Activated effector memory CD4-positive, alpha-beta T cell treated with Interleukin-2 at 50 U/mL for 16 hours (primary cell): ENCODE results near the gene TBC1D21.

Experiments used
- DNase-seq: peaks from one replicate; pipeline ENCODE4 v3.0.0-alpha.2; 2020

The TBC1D21 gene

GRCh38 chr15:73862276-73862675 lies 11.1 kb upstream of the TBC1D21 start:
- DNase-seq = no peak

GRCh38 chr15:73865379-73865778 lies 8.0 kb upstream of the TBC1D21 start:
- no peak for DNase-seq

- no peak for DNase-seq
Measured at GRCh38 chr15:73865904-73866303, 7.5 kb upstream of the TBC1D21 start.

- no peak for DNase-seq
Measured at GRCh38 chr15:73866481-73866880, 6.9 kb upstream of the TBC1D21 start.

- DNase-seq = no peak
Measured at GRCh38 chr15:73866881-73867410, 6.4 kb upstream of the TBC1D21 start.

- DNase-seq = no peak
Measured at GRCh38 chr15:73867426-73867825, 5.9 kb upstream of the TBC1D21 start.

- no peak for DNase-seq
Measured at GRCh38 chr15:73867956-73868355, 5.4 kb upstream of the TBC1D21 start.

- DNase-seq = no peak
Measured at GRCh38 chr15:73869216-73869995, 4.0 kb upstream of the TBC1D21 start.

GRCh38 chr15:73870700-73871408 lies 2.5 kb upstream of the TBC1D21 start:
- no peak for DNase-seq

- DNase-seq = no peak
Measured at GRCh38 chr15:73872346-73872745, 1.0 kb upstream of the TBC1D21 start.

- no peak for DNase-seq
Measured at GRCh38 chr15:73873889-73874511, 636 bp downstream of the TBC1D21 start.

GRCh38 chr15:73879426-73879825 lies 6.1 kb downstream of the TBC1D21 start:
- DNase-seq = no peak

GRCh38 chr15:73881579-73882320 lies 8.4 kb downstream of the TBC1D21 start:
- DNase-seq = no peak

GRCh38 chr15:73882761-73883419 lies 9.5 kb downstream of the TBC1D21 start:
- DNase-seq = no peak

- DNase-seq = no peak
Measured at GRCh38 chr15:73884159-73884558, 10.8 kb downstream of the TBC1D21 start.

GRCh38 chr15:73885954-73886700 lies 12.8 kb downstream of the TBC1D21 start:
- no peak for DNase-seq

- DNase-seq = no peak
Measured at GRCh38 chr15:73886717-73887345, 13.5 kb downstream of the TBC1D21 start.

GRCh38 chr15:73887481-73887880 lies 14.1 kb downstream of the TBC1D21 start:
- DNase-seq = no peak

- no peak for DNase-seq
Measured at GRCh38 chr15:73888224-73889041, 15.1 kb downstream of the TBC1D21 start.
